PC-9 (cell line): Measurements from ENCODE around the gene DRC3. TPM values are rescaled to one million over a fixed set of nuclear protein-coding genes. Genes with fewer than 3 reads are reported as not detected.

Experiments used
- BruUV-seq: library from RNA; stranded (reverse); fragments of 400-500 nt; replicated peaks from 2 replicates; lab custom pipeline; 2021; lab: Mats Ljungman, UMichigan
- CTCF ChIA-PET: fragments of 300-600 bp; sonication (Branson Sonifier 250); formaldehyde crosslinking; loops from one replicate; lab custom pipeline; 2022; ENCODE audit warnings: antibody characterized with exemption; lab: Charles Lee
- POLR2A ChIA-PET: fragments of 300-600 bp; sonication (Branson Sonifier 250); formaldehyde crosslinking; loops from one replicate; lab custom pipeline; 2022; ENCODE audit warnings: antibody characterized with exemption; ENCODE audit not compliant: unreplicated experiment; lab: Charles Lee
- DNase-seq, 2 experiments: peaks; one replicate each; pipeline versions ENCODE4 v3.0.0 to v3.0.0-alpha.2; 2015 to 2022; ENCODE audit warnings: mixed read lengths in 1 of 2
- H2AFZ ChIP-seq: fragments of 200-600 bp; sonication (generic); 2 replicates; pipeline ENCODE4 v1.8.1; 2017; ENCODE audit warnings: antibody characterized with exemption
- H3F3A ChIP-seq: fragments of 200-600 bp; sonication (generic); 2 replicates; pipeline ENCODE4 v1.8.1; 2017; ENCODE audit warnings: antibody characterized with exemption, mild to moderate bottlenecking, low read depth; ENCODE audit not compliant: insufficient read depth
- H3K27ac ChIP-seq: fragments of 200-600 bp; sonication (generic); 2 replicates; pipeline ENCODE4 v1.6.1; 2016; ENCODE audit warnings: mixed run types
- H3K27me3 ChIP-seq: fragments of 200-600 bp; sonication (generic); 2 replicates; pipeline ENCODE4 v1.6.1; 2016; ENCODE audit warnings: low read depth, mixed run types; ENCODE audit not compliant: insufficient read depth
- H3K36me3 ChIP-seq: fragments of 200-600 bp; sonication (generic); 2 replicates; pipeline ENCODE4 v1.6.1; 2016; ENCODE audit warnings: low read depth, mixed run types
- H3K4me1 ChIP-seq: fragments of 200-600 bp; sonication (generic); replicated peaks from 2 replicates; pipeline ENCODE4 v1.6.1; 2016; ENCODE audit warnings: mixed run types; ENCODE audit not compliant: insufficient read depth
- H3K4me2 ChIP-seq: fragments of 200-600 bp; sonication (generic); 2 replicates; pipeline ENCODE4 v1.6.1; 2017; ENCODE audit warnings: mixed run types
- H3K4me3 ChIP-seq: fragments of 200-600 bp; sonication (generic); 2 replicates; pipeline ENCODE4 v1.6.1; 2016; ENCODE audit warnings: mixed run types
- H3K79me2 ChIP-seq: fragments of 200-600 bp; sonication (generic); 2 replicates; pipeline ENCODE4 v1.6.1; 2017; ENCODE audit warnings: low read depth, mixed run types
- H3K9me2 ChIP-seq: fragments of 200-600 bp; sonication (generic); 2 replicates; pipeline ENCODE4 v1.8.1; 2017; ENCODE audit warnings: mild to moderate bottlenecking; ENCODE audit not compliant: insufficient read depth
- H3K9me3 ChIP-seq: fragments of 200-600 bp; sonication (generic); 2 replicates; pipeline ENCODE4 v1.8.1; 2016; ENCODE audit warnings: low read depth; ENCODE audit not compliant: insufficient read depth
- H4K20me1 ChIP-seq: fragments of 200-600 bp; sonication (generic); 2 replicates; pipeline ENCODE4 v1.8.1; 2017; ENCODE audit not compliant: insufficient read depth
- CTCF ChIP-seq: fragments of 200-600 bp; sonication (generic); conservative IDR thresholded peaks from 2 replicates; pipeline ENCODE4 v1.6.1; 2017; ENCODE audit warnings: mixed run types, antibody characterized with exemption, mild to moderate bottlenecking, moderate library complexity
- EZH2 ChIP-seq: fragments of 200-600 bp; sonication (generic); IDR thresholded peaks from 2 replicates; pipeline ENCODE4 v1.8.0; 2017; ENCODE audit warnings: antibody characterized with exemption, low read depth
- intact Hi-C: fragments of 100-400 bp; cut with micrococcal nuclease; formaldehyde crosslinking; loops from one replicate; pipeline ENCODE4 v1.10.0; 2022; ENCODE audit not compliant: unreplicated experiment
- total RNA-seq: library from RNA; stranded (reverse); gene quantifications from 2 replicates; pipeline ENCODE4 v1.2.3, GENCODE V29; 2021

The DRC3 gene
- total RNA-seq, 1 experiment from 2014 or later: 15.2 TPM

GRCh38 chr17:17998934-17999333, 26.3 kb downstream of the DRC3 start:
- Histone ChIP-seq H3F3A (no peaks in the 10 kb centered on the region; the same call in 1 of the 2 replicates), H2AFZ (no peak overlapping the region), H3K9me2 (no peaks in the 10 kb centered on the region), H3K27me3 (no peaks in the 10 kb centered on the region), H4K20me1 (no peaks in the 10 kb centered on the region), H3K9me3 (no peaks in the 10 kb centered on the region), H3K27ac (no peak overlapping the region), H3K4me1 (peaks cover 2% of the 10 kb centered on the region; the same call in 1 of the 2 replicates), H3K36me3 (no peaks in the 10 kb centered on the region), H3K4me2 (no peak overlapping the region), H3K4me3 (no peak overlapping the region), H3K79me2 (no peaks in the 10 kb centered on the region)
- ChIA-PET CTCF (no interaction called here), POLR2A (no interaction called here)
- intact Hi-C loops: no loop called here
- DNase-seq: no peak
- BruUV-seq: no TSS peak
- TF ChIP-seq EZH2: no peak
- no peak for TF ChIP-seq CTCF

GRCh38 chr17:17999364-18000029, 26.8 kb downstream of the DRC3 start:
- intact Hi-C loops: no loop called here
- H3K79me2 ChIP-seq: no peaks in the 10 kb centered on the region
- no peak overlapping the region for H2AFZ ChIP-seq

DNA sequence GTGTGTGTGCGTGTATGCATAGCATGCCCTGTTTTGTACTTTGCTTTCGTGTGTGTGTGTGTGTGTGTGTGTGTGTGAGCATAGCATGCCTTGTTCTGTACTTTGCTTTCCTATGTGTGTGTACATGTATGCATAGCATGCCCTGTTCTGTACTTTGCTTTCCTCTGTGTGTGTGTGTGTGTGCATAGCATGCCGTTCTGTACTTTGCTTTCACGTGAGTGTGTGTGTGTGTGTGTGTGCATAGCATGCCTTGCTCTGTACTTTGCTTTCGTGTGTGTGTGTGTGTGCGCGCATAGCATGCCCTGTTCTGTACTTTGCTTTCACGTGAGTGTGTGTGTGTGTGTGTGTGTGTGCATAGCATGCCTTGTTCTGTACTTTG, 27.4 kb downstream of the DRC3 start:
- Histone ChIP-seq H3K79me2 (no peaks in the 10 kb centered on the region), H2AFZ (no peak overlapping the region), H4K20me1 (no peaks in the 10 kb centered on the region), H3K4me3 (no peak overlapping the region), H3K9me3 (no peaks in the 10 kb centered on the region), H3K36me3 (no peaks in the 10 kb centered on the region), H3K27ac (no peak overlapping the region), H3K4me2 (no peak overlapping the region), H3K4me1 (peaks cover 13% of the 10 kb centered on the region), H3K9me2 (no peaks in the 10 kb centered on the region), H3F3A (peaks cover 4% of the 10 kb centered on the region), H3K27me3 (no peaks in the 10 kb centered on the region)
- intact Hi-C loops: no loop called here
- TF ChIP-seq CTCF: no peak
- TF ChIP-seq EZH2: no peak
- POLR2A ChIA-PET: interaction anchor here (0.6 kb wide), 1 partner anchor 86 kb away, joined by 5 read pairs; no protein-coding TSS in a partner anchor
- DNase-seq: no peak
- BruUV-seq: no TSS peak
- CTCF ChIA-PET: no interaction called here

More at GRCh38 chr17:17999364-18000029, 26.8 kb downstream of the DRC3 start:
- ChIA-PET CTCF (no interaction called here), POLR2A (interaction anchor here (0.6 kb wide), 1 partner anchor 86 kb away, joined by 5 read pairs; no protein-coding TSS in a partner anchor)
- no peak overlapping the region for H3K27ac ChIP-seq
- no peaks in the 10 kb centered on the region for H3K9me2 ChIP-seq
- no peaks in the 10 kb centered on the region; the same call in 1 of the 2 replicates for H3F3A ChIP-seq
- H3K36me3 ChIP-seq: no peaks in the 10 kb centered on the region
- peaks cover 8% of the 10 kb centered on the region; the same call in 1 of the 2 replicates for H3K4me1 ChIP-seq
- no peaks in the 10 kb centered on the region for H4K20me1 ChIP-seq
- H3K9me3 ChIP-seq: no peaks in the 10 kb centered on the region
- no TSS peak for BruUV-seq
- H3K27me3 ChIP-seq: no peaks in the 10 kb centered on the region
- no peak overlapping the region for H3K4me2 ChIP-seq
- DNase-seq: no peak
- TF ChIP-seq CTCF (no peak), EZH2 (no peak)
- H3K4me3 ChIP-seq: no peak overlapping the region
